Brain microvascular endothelial cell (primary cell): ENCODE measurements around the gene STK32B.
"Not testable (repeated sequence)": the region's sequence is repeated elsewhere in the genome, so short reads cannot be mapped to it uniquely, and the experiment has no call there.

Experiments used
- DNase-seq: peaks from one replicate; pipeline ENCODE4 v3.0.0-alpha.2; 2020
- H3K27ac ChIP-seq: fragments of 250-450 bp; sonication (Bioruptor Pico); 2 replicates; pipeline ENCODE4 v1.5.1; 2020; ENCODE audit warnings: mild to moderate bottlenecking, moderate library complexity
- H3K27me3 ChIP-seq: fragments of 250-450 bp; sonication (Bioruptor Pico); replicated peaks from 2 replicates; pipeline ENCODE4 v1.5.1; 2020; ENCODE audit warnings: mild to moderate bottlenecking
- H3K36me3 ChIP-seq: fragments of 250-450 bp; sonication (Bioruptor Pico); replicated peaks from 2 replicates; pipeline ENCODE4 v1.5.1; 2020; ENCODE audit warnings: mild to moderate bottlenecking
- H3K4me3 ChIP-seq: 2 replicates; pipeline ENCODE4 v1.5.1; 2011; ENCODE audit warnings: low read depth, mild to moderate bottlenecking, control low read depth, low read length, moderate library complexity
- CTCF ChIP-seq: IDR thresholded peaks from 2 replicates; pipeline ENCODE4 v1.5.1; 2011; ENCODE audit warnings: low read depth, mild to moderate bottlenecking, moderate library complexity, low read length, control low read depth, inconsistent platforms; ENCODE audit errors: missing control alignments
- in situ Hi-C: cut with HindIII; loops from 2 replicates; pipeline ENCODE4 v1.10.0; 2017; ENCODE audit warnings: low sequenced_read_pairs, low pct_ligation_motif_present

Gene STK32B

GRCh38 chr4:5278213-5278612, 226.9 kb downstream of the STK32B start:
- Histone ChIP-seq H3K27me3 (no peaks in the 10 kb centered on the region), H3K4me3 (no peak overlapping the region), H3K36me3 (no peaks in the 10 kb centered on the region), H3K27ac (no peak overlapping the region)
- DNase-seq = no peak
- in situ Hi-C loops = no loop called here
- TF ChIP-seq CTCF = no peak

- H3K4me3 ChIP-seq, in situ Hi-C loops, H3K36me3 ChIP-seq, DNase-seq, H3K27ac ChIP-seq, H3K27me3 ChIP-seq: not testable (repeated sequence)
Measured at GRCh38 chr4:5280069-5280468, 228.8 kb downstream of the STK32B start.

- no peaks in the 10 kb centered on the region for H3K36me3 ChIP-seq
- H3K27me3 ChIP-seq = no peaks in the 10 kb centered on the region
- no peak for DNase-seq
- no peak for TF ChIP-seq CTCF
- H3K27ac ChIP-seq = no peak overlapping the region
- H3K4me3 ChIP-seq = no peak overlapping the region
- in situ Hi-C loops = no loop called here
Measured at GRCh38 chr4:5280828-5281227, 229.5 kb downstream of the STK32B start.

- TF ChIP-seq CTCF = no peak
- in situ Hi-C loops = no loop called here
- no peak overlapping the region for H3K4me3 ChIP-seq
Measured at GRCh38 chr4:5283837-5284236, 232.6 kb downstream of the STK32B start.

GRCh38 chr4:5284517-5284916, 233.2 kb downstream of the STK32B start:
- H3K27ac ChIP-seq = no peak overlapping the region
- H3K27me3 ChIP-seq = no peaks in the 10 kb centered on the region
- in situ Hi-C loops = no loop called here
- H3K4me3 ChIP-seq = no peak overlapping the region
- H3K36me3 ChIP-seq = no peaks in the 10 kb centered on the region
- no peak for DNase-seq
- TF ChIP-seq CTCF = no peak

More at GRCh38 chr4:5283837-5284236, 232.6 kb downstream of the STK32B start:
- DNase-seq = no peak
- Histone ChIP-seq H3K27ac (no peak overlapping the region), H3K27me3 (no peaks in the 10 kb centered on the region), H3K36me3 (no peaks in the 10 kb centered on the region)

GRCh38 chr4:5292101-5292500, 240.8 kb downstream of the STK32B start:
- H3K4me3 ChIP-seq = no peak overlapping the region
- in situ Hi-C loops = no loop called here
- no peak for TF ChIP-seq CTCF
- H3K27me3 ChIP-seq = no peaks in the 10 kb centered on the region
- no peak overlapping the region for H3K27ac ChIP-seq
- no peaks in the 10 kb centered on the region for H3K36me3 ChIP-seq
- DNase-seq = no peak

GRCh38 chr4:5298000-5298787, 246.9 kb downstream of the STK32B start:
- H3K36me3 ChIP-seq, H3K4me3 ChIP-seq, DNase-seq, H3K27ac ChIP-seq, in situ Hi-C loops, H3K27me3 ChIP-seq: not testable (repeated sequence)
